ENCODE measurements around the gene PADI3.

PADI3 gene

DNA sequence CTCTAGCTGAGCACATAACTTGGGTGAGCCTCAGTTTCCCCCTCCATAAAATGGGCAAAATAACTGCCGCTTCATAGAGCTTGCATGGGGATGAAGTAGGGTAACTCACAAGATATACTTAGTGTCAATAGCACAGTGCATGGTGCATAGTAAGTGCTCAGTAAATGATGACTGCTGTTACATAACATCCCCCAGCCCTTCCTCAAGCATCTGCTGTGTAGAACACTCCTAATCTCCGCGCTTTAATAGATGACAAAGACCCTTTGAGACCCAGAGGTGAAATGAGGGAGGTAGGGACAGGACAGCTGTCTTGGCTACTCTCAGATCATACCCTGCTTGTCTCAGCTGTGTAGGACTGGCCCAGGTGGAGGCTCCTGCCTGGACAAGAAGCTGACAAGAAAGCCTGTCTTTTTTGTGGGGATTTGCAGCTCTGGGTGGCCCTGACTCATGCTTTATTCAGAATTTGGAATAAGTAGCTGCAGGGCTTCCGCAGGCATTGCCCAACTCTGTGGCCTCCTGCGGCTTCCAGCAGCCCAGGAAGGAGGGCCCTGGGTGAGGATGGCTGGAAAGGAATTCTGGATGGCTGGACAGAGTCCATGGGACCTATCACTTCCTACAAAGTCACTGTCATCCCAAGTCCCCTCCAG lies 38.4 kb downstream of the PADI3 start:
- no peak overlapping the region for H2AFZ ChIP-seq (ENCODE audit: low read length, unreplicated experiment)
- no peaks in the 10 kb centered on the region for H3K79me2 ChIP-seq (ENCODE audit: control insufficient read depth, insufficient read depth, low read length, unreplicated experiment)
- H3K27me3 ChIP-seq (ENCODE audit: insufficient read depth, low read length), result peaks cover 43% of the 10 kb centered on the region
- no peaks in the 10 kb centered on the region for H3K36me3 ChIP-seq (ENCODE audit: insufficient read depth, low read length)
- no peak overlapping the region for H3K4me3 ChIP-seq (ENCODE audit: low read depth, low read length)
- H3K27ac ChIP-seq (ENCODE audit: low read depth, low read length), result no peak overlapping the region
- H3K4me1 ChIP-seq (ENCODE audit: control insufficient read depth, insufficient read depth, low read length, unreplicated experiment), result peaks cover 10% of the 10 kb centered on the region

DNA sequence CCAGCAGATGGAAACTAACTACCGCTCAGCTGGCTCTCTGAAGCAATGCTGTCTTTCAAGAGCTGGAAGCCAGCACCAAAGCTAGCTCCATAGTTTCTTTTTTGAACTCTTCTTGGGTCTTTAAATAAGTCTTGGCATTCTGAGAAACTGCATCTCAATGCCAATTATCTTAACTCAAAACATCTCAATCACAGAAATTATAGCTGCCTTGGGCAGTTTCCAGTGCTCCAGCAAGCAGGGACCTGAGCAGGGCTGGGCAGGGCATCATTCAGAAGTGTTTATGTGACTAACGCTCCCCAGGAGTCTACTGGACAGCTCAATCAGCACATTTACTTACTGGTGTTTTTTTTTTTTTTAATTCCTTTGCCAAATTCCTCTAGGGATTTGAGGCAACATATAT lies 40.8 kb downstream of the PADI3 start:
- Histone ChIP-seq H3K27me3 (ENCODE audit: insufficient read depth, low read length) (peaks cover 37% of the 10 kb centered on the region), H3K4me1 (ENCODE audit: control insufficient read depth, insufficient read depth, low read length, unreplicated experiment) (peaks cover 10% of the 10 kb centered on the region), H3K4me3 (ENCODE audit: low read depth, low read length) (no peak overlapping the region), H2AFZ (ENCODE audit: low read length, unreplicated experiment) (no peak overlapping the region), H3K27ac (ENCODE audit: low read depth, low read length) (no peak overlapping the region), H3K36me3 (ENCODE audit: insufficient read depth, low read length) (no peaks in the 10 kb centered on the region), H3K79me2 (ENCODE audit: control insufficient read depth, insufficient read depth, low read length, unreplicated experiment) (no peaks in the 10 kb centered on the region)

DNA sequence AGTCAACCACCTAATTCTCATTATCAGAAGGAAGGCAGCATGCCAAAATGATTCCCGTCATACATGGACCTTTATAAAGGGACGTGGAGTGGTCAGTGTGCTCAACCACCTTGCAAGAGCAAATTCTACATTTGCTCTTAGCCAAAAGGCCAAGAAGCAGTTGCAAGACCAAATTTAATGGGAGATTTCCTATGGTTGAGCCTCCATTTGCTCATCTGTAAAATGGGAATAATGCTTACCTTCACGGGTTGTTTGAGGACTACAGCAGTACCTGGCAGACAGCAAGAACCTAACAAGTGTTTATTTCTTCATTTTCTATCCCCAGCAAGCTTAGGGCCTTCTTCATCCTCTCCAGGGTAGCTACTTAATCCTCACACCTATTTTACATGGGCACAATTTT lies 41.7 kb downstream of the PADI3 start:
- peaks cover 10% of the 10 kb centered on the region for H3K4me1 ChIP-seq (ENCODE audit: control insufficient read depth, insufficient read depth, low read length, unreplicated experiment)
- H3K36me3 ChIP-seq (ENCODE audit: insufficient read depth, low read length), result no peaks in the 10 kb centered on the region
- H2AFZ ChIP-seq (ENCODE audit: low read length, unreplicated experiment), result no peak overlapping the region
- no peak overlapping the region for H3K27ac ChIP-seq (ENCODE audit: low read depth, low read length)
- H3K4me3 ChIP-seq (ENCODE audit: low read depth, low read length), result no peak overlapping the region
- H3K27me3 ChIP-seq (ENCODE audit: insufficient read depth, low read length), result peaks cover 37% of the 10 kb centered on the region
- no peaks in the 10 kb centered on the region for H3K79me2 ChIP-seq (ENCODE audit: control insufficient read depth, insufficient read depth, low read length, unreplicated experiment)

DNA sequence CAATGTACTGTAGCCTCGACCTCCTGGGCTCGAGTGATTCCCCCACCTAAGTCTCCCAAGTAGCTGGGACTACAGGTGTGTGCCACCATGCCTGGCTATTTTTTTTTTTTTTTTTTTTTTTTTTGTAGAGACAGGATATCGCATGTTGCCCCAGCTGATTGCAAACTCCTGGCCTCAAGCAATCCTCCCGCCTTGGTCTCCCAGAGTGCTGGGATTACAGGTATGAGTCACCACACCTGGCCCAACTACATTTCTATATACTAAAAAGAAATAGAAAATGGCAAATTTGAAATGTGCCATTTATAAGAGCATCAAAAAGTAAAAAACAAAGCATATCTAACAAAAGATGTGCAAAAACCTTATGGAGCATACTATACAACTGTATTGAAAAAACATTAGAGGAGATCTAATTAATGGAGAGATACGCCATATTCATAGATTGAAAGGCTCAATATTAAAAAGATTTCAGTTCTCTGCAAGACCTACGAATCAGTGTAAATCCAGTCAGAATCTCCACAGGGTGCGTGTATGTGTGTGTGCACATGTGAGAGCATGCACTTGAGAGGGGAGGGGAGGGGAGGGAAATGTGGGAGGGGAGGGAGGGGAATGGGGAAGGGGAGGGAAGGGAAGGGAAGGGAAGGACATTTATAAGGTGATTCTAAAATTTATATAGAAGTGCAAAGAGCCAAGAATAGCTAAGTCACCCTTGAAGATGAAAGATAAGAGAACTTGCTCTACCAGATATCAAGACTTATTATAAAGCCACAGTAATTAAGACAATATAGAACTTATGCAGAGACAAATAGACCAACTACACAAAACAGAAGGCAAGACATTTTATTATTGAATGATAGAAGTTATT lies 43.6 kb downstream of the PADI3 start:
- Histone ChIP-seq H3K79me2 (ENCODE audit: control insufficient read depth, insufficient read depth, low read length, unreplicated experiment) (no peaks in the 10 kb centered on the region), H3K27me3 (ENCODE audit: insufficient read depth, low read length) (peaks cover 54% of the 10 kb centered on the region), H3K36me3 (ENCODE audit: insufficient read depth, low read length) (no peaks in the 10 kb centered on the region), H2AFZ (ENCODE audit: low read length, unreplicated experiment) (no peak overlapping the region), H3K4me1 (ENCODE audit: control insufficient read depth, insufficient read depth, low read length, unreplicated experiment) (peaks cover 5% of the 10 kb centered on the region), H3K4me3 (ENCODE audit: low read depth, low read length) (no peak overlapping the region), H3K27ac (ENCODE audit: low read depth, low read length) (no peak overlapping the region)

DNA sequence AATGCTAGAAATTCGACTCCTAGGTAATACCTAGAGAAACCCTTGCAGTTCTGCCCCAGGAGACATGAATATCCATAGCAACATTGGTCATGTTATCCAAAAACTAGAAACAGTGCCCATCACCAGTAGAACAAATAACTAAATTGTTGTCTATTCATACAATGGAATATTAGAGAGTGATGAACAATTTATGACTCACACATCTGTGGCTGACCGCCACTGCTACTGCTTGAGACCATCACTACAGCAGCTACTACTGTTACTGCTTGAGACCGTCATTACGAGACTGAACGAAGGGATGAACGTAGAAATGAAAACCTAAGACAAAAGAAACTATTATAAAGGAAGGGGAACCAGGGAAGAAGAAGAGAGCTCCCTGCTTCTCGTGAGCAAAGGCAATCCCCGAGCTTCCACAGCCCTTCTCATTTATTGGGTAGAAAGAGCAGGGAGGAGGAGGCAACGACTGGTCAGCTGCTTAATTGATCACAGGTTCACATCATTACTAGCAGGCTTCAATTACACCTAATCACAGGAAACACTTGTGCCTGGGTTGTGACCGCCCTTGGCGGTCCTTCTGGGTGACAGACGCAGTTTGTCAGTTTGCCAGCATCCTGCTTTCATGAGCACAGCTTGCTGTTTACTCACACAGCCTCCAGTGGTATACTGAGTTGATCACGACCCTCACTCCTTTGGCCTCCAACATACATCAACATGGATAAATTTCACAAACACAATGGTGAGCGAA lies 45.0 kb downstream of the PADI3 start:
- no peaks in the 10 kb centered on the region for H3K36me3 ChIP-seq (ENCODE audit: insufficient read depth, low read length)
- no peak overlapping the region for H3K4me3 ChIP-seq (ENCODE audit: low read depth, low read length)
- no peak overlapping the region for H3K27ac ChIP-seq (ENCODE audit: low read depth, low read length)
- H2AFZ ChIP-seq (ENCODE audit: low read length, unreplicated experiment), result no peak overlapping the region
- no peaks in the 10 kb centered on the region for H3K4me1 ChIP-seq (ENCODE audit: control insufficient read depth, insufficient read depth, low read length, unreplicated experiment)
- no peaks in the 10 kb centered on the region for H3K79me2 ChIP-seq (ENCODE audit: control insufficient read depth, insufficient read depth, low read length, unreplicated experiment)
- H3K27me3 ChIP-seq (ENCODE audit: insufficient read depth, low read length), result peaks cover 67% of the 10 kb centered on the region

DNA sequence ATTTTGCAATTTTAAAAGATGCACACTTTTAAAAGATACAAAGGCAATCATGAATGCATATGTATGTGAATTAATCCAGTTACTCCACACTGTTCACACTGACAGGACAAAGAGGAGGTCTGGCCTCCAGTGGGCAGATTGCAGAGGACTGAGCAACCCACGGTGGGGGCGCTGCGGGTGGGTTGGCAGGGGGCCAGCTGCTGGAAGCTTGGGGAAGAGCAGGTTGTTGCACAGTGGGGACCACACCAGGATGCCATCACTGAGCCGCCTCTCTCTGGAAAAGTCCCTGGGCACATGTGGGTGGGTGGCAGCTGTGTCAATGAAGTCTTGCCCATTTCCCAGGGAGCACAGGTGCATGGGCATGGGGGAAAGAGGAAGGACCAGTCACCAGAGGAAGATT lies 46.4 kb downstream of the PADI3 start:
- no peaks in the 10 kb centered on the region for H3K36me3 ChIP-seq (ENCODE audit: insufficient read depth, low read length)
- H3K4me1 ChIP-seq (ENCODE audit: control insufficient read depth, insufficient read depth, low read length, unreplicated experiment), result no peaks in the 10 kb centered on the region
- no peak overlapping the region for H3K27ac ChIP-seq (ENCODE audit: low read depth, low read length)
- peaks cover 77% of the 10 kb centered on the region for H3K27me3 ChIP-seq (ENCODE audit: insufficient read depth, low read length)
- H3K79me2 ChIP-seq (ENCODE audit: control insufficient read depth, insufficient read depth, low read length, unreplicated experiment), result no peaks in the 10 kb centered on the region
- H3K4me3 ChIP-seq (ENCODE audit: low read depth, low read length), result no peak overlapping the region
- H2AFZ ChIP-seq (ENCODE audit: low read length, unreplicated experiment), result no peak overlapping the region

DNA sequence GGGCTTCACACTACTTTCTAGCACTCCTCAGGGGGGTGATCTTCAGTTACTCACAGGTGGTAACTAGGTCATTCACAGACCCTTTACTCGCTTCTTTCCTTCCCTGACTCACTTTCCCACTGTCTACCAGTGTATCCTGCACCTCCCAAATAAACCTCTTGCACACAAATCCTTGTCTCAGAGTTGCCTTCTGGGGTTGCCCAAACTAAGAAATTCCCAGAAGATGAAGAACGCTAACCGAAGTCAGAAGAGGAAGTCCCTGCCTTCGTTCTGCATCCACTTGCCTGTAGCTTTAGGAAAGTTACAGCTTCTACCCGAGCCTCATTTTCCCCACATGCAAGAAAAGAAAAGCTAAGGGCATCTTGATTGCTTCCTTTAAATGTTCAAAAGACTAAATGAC lies 47.2 kb downstream of the PADI3 start:
- Histone ChIP-seq H3K36me3 (ENCODE audit: insufficient read depth, low read length) (no peaks in the 10 kb centered on the region), H3K27ac (ENCODE audit: low read depth, low read length) (no peak overlapping the region), H2AFZ (ENCODE audit: low read length, unreplicated experiment) (no peak overlapping the region), H3K79me2 (ENCODE audit: control insufficient read depth, insufficient read depth, low read length, unreplicated experiment) (no peaks in the 10 kb centered on the region), H3K4me3 (ENCODE audit: low read depth, low read length) (no peak overlapping the region), H3K4me1 (ENCODE audit: control insufficient read depth, insufficient read depth, low read length, unreplicated experiment) (no peaks in the 10 kb centered on the region), H3K27me3 (ENCODE audit: insufficient read depth, low read length) (peaks cover 76% of the 10 kb centered on the region)

DNA sequence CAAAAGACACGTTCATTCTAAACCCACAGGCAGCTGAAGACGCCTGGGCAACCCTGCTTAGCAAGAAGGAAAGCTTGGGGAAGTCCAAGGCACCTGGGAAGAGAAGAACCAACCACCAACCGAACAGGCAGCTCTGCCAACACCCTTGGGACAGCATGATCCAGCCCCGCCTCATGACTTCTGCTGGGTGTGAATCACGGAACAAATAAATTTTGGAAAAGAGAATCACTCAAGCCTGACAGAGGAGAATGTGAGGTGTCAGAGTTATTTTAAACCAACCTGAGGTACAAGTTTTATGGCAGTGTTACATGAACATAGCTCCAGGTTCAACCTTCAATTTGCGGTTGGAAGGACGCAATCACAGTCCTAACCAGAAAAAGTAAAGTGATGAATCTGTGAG lies 49.1 kb downstream of the PADI3 start:
- H3K4me1 ChIP-seq (ENCODE audit: control insufficient read depth, insufficient read depth, low read length, unreplicated experiment), result no peaks in the 10 kb centered on the region
- no peak overlapping the region for H3K27ac ChIP-seq (ENCODE audit: low read depth, low read length)
- H3K79me2 ChIP-seq (ENCODE audit: control insufficient read depth, insufficient read depth, low read length, unreplicated experiment), result no peaks in the 10 kb centered on the region
- peaks cover 74% of the 10 kb centered on the region for H3K27me3 ChIP-seq (ENCODE audit: insufficient read depth, low read length)
- H3K36me3 ChIP-seq (ENCODE audit: insufficient read depth, low read length), result no peaks in the 10 kb centered on the region
- H2AFZ ChIP-seq (ENCODE audit: low read length, unreplicated experiment), result no peak overlapping the region
- no peak overlapping the region for H3K4me3 ChIP-seq (ENCODE audit: low read depth, low read length)

DNA sequence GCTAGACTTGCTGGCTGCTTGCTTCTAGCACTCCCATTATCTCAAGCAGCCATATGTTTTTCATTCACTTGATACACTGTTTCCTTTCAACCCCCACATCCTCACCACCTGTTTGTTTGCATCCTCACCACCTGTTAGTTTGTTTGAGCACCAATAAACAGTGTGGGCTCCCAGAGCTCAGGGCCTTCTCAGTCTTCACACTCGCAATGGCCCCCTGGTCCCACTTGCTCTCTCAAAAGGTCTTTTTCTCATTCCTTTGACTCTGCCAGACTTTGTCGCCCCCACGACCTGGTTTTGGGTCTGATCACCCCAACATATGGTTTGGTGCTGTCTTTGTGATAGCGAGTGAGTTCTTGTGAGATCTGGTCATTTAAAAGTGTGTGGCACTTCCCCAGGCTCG lies 52.9 kb downstream of the PADI3 start:
- Histone ChIP-seq H3K27ac (ENCODE audit: low read depth, low read length) (no peak overlapping the region), H3K4me3 (ENCODE audit: low read depth, low read length) (no peak overlapping the region), H3K79me2 (ENCODE audit: control insufficient read depth, insufficient read depth, low read length, unreplicated experiment) (no peaks in the 10 kb centered on the region)

DNA sequence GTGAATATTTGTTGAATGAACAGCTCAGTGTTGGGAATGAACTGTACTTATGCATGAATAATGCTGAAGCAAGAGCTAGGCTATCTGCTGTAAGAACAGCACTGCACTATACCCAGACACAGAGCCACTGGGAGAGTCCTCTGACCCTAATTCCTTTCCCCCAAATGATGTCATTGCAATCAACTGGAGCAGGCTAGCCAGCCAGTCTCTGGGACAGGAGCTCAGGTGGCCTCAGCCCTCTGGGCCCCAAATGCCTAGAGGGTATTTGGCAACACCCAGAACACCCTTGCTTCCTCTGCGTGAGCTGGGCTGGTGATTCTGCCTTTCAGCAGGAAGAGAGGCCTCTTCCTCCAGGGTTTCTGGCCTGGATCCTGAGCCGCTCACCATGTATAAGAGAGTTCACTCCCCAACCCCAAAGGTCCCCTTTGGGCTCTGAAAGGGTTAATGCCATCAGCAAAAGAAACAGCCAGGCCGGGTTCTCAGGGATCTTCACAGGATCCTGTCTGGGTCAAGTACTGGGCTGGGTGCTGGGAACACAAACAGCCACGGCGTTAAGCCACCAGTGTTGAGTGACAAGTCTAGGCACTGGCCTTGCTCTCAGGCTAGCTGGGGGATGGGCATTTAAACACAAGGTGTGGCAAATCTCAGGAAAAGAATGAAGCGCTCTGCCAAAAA lies 55.4 kb downstream of the PADI3 start:
- Histone ChIP-seq H3K4me3 (ENCODE audit: low read depth, low read length) (no peak overlapping the region), H2AFZ (ENCODE audit: low read length, unreplicated experiment) (no peak overlapping the region), H3K27me3 (ENCODE audit: insufficient read depth, low read length) (peaks cover 78% of the 10 kb centered on the region), H3K4me1 (ENCODE audit: control insufficient read depth, insufficient read depth, low read length, unreplicated experiment) (no peaks in the 10 kb centered on the region), H3K27ac (ENCODE audit: low read depth, low read length) (no peak overlapping the region), H3K36me3 (ENCODE audit: insufficient read depth, low read length) (no peaks in the 10 kb centered on the region), H3K79me2 (ENCODE audit: control insufficient read depth, insufficient read depth, low read length, unreplicated experiment) (no peaks in the 10 kb centered on the region)

More for the DNA sequence above, 52.9 kb downstream of the PADI3 start:
- Histone ChIP-seq H2AFZ (ENCODE audit: low read length, unreplicated experiment) (no peak overlapping the region), H3K36me3 (ENCODE audit: insufficient read depth, low read length) (no peaks in the 10 kb centered on the region), H3K27me3 (ENCODE audit: insufficient read depth, low read length) (peaks cover 77% of the 10 kb centered on the region), H3K4me1 (ENCODE audit: control insufficient read depth, insufficient read depth, low read length, unreplicated experiment) (no peaks in the 10 kb centered on the region)

All from ACC112 (cell line).